HG03469 (cell line): ENCODE data around the gene TENM3.

Source experiments
- ATAC-seq: cut with Tn5 transposase; IDR thresholded peaks from one replicate; pipeline ENCODE4 v1.9.1; 2021; ENCODE audit warnings: mild to moderate bottlenecking, moderate library complexity, moderate number of reproducible peaks; ENCODE audit not compliant: unreplicated experiment

TENM3 gene

DNA sequence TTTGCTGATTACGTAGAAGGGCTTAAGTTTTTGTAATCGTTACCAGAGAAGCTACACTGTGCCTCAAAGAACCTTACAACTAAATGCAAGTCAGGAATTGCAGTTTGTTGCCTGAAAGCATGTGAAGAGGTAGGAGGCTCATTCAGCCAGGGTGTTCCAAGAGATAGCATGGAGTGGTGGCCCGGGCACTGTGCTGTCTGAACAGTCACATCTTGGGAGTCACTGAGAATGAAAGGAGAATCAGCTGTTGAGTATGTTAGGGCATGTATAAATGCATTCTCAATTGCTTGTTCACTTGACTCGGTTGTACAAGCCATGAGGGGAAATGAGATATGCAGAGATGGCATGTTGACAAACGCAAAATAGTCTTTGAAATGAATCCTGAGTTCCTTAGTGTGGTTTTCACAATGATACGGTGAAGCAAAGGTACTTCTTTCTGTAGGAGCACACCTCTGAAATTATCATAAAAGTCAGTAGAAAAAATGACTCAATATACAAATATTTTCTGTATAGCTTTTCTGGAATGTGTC, 513.0 kb downstream of the TENM3 start:
- ATAC-seq: no peak

DNA sequence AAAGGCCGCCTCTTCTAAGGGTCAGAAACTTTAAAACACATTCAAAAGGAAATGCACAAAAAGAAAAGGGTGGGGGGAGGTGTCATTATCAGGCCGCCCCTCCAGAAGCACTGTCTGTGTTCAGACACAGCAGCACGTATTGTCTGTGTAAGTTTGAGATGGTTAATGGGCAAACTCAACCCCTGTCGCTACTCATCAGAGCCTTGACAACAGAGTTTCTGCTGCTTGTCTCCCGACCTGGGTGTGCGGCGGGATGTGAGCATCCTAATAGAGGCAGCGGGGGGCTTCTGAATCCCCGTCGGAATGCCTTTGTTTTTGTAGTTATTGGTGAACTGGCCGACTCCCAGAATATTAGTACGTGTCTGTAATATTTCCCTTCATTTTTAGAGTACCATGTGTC, 515.1 kb downstream of the TENM3 start:
- ATAC-seq: no peak

DNA sequence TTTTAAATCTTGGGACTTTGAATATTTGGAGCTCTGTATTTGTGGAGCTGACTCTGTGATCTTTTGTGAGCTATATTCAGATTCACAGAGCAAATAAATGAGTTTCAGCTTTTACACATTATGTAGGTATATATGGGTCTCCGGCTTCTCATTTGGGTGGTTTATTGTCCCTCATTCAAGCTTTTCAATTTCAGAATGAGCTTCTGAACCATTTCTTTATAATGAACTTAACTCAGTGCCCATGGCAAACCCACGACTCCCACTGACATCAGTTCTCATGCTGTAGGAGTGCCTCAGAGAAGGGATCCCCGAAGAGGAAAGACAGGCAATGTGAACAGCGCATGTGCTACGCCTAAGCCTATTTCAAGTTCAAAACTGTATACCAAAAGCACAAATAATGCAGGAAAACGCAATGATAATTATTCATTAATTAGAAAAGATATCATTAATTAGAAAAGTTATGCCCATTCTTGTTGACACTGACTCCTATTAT, 517.4 kb downstream of the TENM3 start:
- no peak for ATAC-seq

DNA sequence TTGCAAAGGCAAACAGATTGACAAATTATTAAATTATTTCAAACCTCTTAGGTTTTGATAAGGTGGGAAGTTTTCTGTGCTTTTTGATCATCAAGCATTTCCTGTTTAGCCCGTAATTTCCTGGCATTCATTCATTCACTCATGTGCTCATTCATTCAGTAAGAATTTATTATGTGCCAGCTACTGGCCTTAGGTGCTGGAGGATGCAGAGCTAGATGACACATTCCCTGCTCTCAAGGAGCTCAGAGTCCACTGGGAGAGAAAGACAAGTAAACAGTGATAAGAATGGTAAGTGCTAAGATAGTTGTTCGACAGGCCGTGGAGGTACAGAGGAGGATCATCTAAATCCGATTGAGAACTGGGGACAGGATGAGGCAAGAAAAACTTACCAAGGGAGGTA, 520.9 kb downstream of the TENM3 start:
- ATAC-seq: no peak

DNA sequence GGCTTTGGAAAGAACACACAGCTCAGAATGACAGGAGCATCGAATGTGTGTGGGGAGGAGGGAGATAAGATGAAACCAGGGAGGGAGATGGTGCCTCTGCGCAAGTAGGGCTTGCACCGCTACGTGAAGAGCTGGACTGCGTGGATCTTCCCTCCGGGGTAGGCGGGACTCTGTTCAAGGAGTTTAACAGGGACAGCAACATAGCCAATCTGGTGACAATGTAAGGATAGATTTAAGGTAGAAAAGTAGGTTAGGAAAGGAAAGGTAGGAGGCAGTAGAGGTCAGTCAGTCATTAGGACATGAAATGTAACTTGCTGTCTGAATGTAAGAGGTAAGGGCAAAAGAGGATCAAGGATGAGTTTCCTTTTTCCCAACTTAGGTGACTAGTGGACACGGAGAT, 521.4 kb downstream of the TENM3 start:
- ATAC-seq: no peak

DNA sequence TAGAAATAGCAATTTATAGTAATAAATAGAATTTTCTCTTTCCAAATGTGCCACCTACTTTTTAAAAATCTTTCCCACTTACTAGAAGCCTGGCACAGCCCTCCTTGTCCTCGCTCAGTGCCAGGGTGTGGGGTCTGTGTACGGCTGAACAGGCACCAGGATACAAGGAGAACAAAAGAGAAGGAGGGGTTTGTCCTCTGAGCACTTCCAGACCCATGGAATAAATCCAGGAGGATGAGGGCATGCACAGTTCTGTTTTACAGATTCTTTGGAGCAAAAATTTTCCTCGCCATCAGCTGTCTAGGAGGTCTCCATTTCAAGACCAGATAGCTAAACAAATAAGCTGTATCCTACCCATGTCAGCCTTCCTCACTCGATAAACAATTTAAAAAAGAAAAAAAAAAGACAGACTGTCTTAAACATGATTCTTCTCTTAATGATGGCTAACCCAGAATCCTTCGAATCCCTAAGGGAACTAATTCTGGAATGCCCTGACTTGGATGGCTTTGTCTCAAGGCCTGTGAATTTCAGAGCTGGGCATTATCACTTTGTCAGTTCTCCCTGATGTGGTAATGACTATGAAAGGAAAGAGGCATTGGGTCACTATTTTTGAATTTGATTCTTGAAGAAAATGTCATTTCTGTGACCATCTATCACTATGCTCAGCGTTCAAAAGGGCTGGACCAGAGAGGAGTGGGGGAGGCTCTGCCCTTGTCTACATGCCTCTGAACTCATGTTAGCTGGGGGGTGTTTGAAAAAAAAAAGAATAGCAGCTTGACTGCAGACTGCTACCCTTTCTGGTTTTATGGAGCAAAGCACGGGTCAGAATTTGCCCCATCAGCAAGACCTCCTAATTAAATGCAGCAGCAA, 523.0 kb downstream of the TENM3 start:
- ATAC-seq: no peak

DNA sequence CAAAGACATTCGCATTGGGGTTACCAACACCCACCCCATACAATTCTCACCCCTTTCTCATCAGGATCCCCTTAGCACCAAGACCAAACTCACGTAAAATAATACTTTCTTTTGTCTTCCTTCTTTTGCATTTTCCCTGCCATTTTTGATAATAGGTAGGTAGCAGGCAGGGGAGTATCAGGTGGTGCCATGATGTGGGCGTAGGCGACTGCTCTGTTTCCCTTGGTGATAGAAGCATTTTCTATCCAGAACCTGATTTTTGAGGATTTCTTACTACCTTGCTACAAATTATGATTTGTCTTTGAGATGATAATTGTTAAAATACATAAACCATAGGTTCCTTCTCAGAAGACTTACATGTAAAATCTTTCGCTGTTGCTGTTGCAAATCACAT, 523.7 kb downstream of the TENM3 start:
- no peak for ATAC-seq

DNA sequence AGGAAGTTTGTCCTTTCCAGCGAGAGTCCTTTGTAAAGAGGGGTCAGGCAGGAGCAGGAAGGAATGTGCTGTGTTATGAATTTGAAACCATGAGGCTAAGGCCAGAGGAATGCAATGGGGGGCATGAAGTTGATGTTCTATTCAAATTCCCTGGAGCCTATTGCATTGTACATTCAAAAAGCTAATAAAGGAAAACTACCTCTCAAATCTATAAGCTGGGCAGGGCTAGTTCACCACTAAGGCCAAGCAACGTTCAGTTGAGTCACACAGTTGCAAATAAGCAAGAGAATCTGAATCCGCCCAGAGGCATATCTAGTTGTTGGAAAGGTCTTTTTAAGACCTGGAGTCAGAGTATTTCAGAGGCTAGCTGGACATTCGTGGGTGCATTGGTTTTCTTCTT, 525.6 kb downstream of the TENM3 start:
- ATAC-seq: no peak

DNA sequence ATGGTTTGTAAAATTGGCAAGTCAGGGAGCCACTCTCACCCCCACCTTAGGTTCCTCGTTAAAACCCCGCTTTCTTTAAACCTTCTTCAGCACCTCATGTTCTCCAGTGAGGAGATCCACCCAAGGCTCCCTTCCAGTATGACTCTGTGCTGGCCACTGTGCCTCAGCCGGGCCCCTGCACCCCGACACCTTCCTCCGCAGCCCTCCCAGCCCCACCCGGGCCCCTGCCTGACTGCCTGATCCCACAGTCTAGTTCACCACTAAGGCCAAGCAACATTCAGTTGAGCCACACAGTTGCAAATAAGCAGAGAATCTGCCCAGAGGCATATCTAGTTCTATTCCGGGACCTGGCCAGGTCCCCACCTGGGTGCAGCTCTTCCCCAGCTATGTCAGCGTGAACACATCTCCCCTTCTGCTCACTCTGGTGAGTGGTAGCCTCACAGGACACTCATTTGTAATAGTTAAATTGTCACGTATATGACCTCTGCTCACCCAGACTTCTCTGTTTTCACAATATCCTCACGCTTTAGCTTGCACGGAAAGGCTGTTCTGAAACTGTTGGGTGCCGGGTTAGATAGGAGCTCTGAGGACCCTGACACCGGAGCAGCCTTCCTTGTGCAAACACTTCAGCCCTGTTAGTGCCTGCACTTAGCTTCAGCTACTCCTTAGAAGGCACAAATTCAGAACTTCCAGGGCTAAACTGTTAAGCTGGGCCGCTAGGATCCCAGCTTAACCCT, 527.2 kb downstream of the TENM3 start:
- no peak for ATAC-seq

DNA sequence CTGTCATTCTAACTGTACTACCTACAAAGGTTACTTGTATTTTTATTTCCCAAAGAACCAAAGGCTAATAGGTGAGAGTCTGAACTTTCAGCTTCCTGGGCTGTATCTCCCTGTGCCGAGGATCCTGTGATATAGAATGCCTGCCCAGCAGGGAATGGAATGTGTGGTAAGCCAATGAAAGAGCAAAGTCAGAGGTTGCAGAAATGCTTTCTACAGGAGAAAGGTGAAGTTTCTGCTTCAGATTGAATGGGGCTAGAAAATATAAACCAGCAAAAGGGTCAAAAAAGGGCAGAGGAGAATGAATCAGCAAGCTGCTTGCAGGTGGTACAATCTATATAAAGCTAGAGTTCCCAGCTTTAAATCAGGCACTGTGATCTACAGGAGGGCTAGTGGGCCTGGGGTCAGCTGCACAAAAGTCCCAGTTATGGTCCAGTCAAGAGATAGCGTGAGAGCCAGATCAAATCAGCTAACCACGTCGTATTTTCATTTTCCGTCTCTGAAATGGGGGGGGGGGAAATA, 527.9 kb downstream of the TENM3 start:
- no peak for ATAC-seq

DNA sequence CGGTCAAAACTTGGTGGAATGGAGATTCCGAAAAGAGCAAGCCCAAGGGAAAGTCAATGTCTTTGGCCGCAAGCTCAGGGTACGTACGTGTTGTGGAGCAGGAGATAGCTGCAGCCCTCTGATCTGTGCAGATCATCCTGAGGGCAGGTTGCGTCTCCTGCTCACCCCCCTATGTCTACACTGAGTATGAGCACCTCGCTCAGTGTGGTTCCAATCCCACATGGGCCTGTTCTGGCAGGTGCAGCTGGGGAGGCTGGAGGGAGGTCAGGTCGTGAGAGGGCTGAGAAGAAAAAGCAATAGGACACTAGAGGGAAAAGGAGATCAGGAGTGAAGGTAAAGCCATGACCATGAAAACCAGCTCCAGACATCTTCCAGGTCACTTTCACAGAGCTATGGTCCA, 531.9 kb downstream of the TENM3 start:
- no peak for ATAC-seq

DNA sequence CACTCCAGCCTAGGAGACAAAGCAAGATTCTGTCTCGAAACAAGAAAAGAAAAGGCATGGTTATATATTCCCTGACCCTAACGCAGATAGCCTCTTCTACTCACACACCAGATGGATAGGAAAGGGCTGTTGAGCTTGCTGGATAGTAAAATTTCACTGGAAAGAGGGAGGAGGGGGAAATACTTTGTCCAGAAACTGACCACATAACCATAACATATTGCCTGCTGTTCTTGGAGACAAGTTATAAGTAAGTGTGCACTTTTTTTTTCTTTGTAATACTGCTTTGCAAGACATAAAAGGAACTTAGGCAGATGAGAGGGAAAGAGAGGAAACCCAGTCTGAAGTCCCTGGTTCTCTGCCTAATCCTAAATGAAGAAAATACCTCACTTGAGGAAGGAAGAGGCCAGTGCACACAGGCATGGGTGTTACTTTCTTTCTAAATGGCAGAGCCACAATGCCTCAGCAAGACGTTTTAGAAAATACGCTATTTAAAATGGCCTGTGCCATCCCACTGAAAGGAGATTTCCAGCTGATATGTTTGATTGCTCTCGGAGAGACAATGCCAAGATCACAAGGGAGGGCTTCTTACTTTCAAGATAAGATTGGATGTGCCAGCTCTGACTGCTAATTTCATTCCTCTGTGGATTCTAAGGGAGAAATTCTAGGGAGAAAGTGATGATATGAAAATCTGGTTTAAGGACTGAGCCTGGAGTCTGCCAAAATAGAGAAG, 533.3 kb downstream of the TENM3 start:
- no peak for ATAC-seq

DNA sequence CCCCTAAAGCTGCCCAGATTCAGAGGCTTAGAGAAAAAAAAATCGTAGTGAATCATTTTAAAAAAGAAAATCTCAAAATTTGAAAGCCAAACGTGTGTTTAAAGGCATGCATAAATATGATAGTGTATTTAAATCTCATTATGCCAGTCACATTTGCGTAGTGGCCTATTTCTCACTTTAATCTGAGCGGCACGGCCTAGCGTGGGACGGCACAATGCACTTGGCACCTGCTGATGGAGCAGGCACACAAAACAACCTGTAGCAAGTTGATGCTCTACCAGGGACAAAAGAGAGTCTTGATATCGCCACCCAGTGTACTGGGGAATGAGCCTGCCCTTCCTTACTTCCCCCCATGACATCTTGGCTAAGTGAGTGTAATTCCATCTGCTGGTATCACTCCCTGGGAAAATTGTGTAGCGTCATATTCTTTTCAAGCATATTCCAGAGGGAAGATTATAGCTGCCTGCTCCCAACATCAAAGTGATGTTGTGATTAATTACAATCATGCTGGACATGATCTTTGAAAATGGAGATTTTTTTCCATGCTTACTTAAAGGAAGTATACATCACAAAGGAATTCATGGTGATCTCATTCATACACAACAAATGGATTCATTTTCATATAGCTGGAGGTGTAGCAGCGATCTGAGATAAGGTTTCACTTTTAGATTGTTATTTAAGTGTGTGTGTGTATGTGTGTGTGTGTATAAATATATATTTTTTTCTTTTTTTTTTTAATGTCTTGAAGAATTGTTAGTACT, 535.2 kb downstream of the TENM3 start:
- ATAC-seq: no peak

DNA sequence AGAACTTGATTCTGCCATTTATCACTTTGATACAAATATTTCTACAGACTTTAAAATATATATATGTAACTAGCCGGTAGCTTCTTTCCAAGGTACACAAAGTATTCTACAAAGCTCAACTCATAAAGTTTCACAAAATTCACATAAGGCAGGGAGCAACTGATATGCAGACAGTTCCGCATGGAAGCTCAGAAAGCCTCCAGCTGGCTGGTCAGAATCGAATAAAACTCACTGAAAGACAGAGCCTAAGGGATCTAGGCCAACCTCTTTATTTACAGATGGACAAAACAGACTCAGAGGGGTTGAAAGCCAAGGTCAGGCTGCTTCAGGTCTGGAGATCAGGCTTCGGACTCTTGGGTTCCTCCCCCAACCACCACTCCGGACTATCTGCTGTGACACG, 543.8 kb downstream of the TENM3 start:
- no peak for ATAC-seq

DNA sequence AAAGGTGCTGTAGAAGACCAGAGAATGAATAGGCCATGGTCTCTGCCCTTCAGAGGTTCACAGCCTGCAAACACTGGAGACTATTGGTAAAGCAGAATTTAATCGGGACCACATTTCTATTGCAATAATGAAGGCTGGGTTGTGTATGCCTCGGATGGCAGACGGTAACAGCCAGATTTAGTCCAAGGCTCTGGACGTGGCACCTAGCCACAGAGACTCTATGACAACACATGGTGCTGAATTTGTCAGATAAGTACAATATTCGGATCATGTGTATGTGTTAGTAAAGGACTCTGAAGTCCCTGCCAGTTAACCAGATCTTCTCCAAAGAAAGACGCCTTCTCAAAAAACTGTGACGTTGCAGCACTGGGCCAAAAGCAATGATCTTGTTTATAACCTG, 545.0 kb downstream of the TENM3 start:
- ATAC-seq: no peak

DNA sequence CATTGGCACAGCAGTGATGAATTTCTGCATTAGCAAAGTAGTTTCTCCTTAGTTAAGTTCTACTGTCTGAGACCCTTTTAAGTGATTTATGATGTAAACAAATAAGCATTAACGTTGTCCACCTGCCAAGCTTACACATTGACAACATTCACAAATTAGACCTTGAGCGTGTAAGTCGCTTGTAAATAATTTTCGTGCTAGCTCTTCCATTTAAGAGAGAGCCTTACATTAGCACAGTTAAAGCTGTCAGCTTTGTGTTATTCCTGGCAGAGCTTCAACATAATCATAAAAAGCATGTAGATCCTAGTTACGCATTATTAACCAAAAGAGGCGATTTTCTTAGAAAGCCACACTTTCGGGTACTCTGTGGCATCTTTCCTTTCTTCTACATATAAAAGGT, 546.3 kb downstream of the TENM3 start:
- ATAC-seq: no peak

DNA sequence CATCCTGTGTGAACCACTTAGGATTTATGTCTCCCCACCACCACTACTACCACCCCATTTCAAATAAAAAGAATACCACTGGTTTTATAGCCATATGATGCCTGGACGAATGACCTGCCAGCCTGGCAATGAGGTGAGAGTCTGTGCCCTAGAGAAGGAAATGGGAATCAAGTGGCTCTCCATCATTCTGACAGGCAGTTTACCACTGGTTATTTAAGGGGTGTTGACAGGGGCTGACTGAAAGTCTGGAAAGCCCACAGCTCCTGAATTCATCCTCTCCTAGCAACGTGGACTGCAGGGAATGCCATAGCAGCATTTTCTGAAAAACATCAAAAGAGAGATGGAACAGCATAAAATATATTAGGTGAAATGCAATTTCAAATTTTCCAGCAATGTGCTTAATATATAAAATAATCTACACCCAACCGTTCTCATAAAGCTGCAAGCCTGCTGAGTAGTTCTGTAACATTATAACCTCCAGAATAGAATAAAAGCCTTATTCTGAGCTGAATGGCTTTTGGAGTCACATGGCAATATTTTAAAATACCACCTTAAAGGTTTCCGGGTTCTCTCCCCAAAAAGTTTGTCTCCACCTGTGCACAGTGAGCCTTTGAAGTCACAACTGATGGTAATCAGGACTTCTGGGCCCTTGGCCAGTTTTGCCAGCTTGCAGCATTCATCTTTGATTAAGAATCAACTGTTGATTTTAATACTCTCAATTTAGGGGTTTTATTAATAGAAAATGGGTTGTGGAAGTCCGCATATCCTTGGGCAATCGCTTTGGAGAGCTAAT, 552.4 kb downstream of the TENM3 start:
- ATAC-seq: no peak

DNA sequence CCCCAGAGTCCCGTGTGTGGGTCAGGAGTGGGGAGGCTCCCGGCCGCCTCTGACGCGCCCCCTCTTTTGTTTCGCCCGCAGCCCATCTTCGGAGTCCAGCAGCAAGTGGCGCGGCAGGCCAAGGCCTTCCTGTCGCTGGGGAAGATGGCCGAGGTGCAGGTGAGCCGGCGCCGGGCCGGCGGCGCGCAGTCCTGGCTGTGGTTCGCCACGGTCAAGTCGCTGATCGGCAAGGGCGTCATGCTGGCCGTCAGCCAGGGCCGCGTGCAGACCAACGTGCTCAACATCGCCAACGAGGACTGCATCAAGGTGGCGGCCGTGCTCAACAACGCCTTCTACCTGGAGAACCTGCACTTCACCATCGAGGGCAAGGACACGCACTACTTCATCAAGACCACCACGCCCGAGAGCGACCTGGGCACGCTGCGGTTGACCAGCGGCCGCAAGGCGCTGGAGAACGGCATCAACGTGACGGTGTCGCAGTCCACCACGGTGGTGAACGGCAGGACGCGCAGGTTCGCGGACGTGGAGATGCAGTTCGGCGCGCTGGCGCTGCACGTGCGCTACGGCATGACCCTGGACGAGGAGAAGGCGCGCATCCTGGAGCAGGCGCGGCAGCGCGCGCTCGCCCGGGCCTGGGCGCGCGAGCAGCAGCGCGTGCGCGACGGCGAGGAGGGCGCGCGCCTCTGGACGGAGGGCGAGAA, 556.5 kb downstream of the TENM3 start:
- no peak for ATAC-seq

DNA sequence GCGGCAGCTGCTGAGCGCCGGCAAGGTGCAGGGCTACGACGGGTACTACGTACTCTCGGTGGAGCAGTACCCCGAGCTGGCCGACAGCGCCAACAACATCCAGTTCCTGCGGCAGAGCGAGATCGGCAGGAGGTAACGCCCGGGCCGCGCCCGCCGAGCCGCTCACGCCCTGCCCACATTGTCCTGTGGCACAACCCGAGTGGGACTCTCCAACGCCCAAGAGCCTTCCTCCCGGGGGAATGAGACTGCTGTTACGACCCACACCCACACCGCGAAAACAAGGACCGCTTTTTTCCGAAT, 557.0 kb downstream of the TENM3 start:
- ATAC-seq: no peak
